CD4-positive, alpha-beta T cell treated with Interleukin-2 at 100 ng/mL for 4 hours (primary cell): ENCODE results near the gene NXPE3.

Experiments used
- DNase-seq: peaks from one replicate; pipeline ENCODE4 v3.0.0-alpha.2; 2020; ENCODE audit warnings: low spot score

NXPE3 gene

GRCh38 chr3:101828691-101829436, 49.9 kb downstream of the NXPE3 start:
- peak; percentile 54 for DNase-seq

GRCh38 chr3:101829437-101829830, 50.4 kb downstream of the NXPE3 start:
- DNase-seq, result no peak

GRCh38 chr3:101829874-101830273, 50.9 kb downstream of the NXPE3 start:
- DNase-seq, result no peak

- DNase-seq, result peak; percentile 26
These were observed 54.5 kb downstream of the NXPE3 start for GRCh38 chr3:101833446-101833974.

- DNase-seq, result no peak
These were observed 56.7 kb downstream of the NXPE3 start for GRCh38 chr3:101835676-101836075.

GRCh38 chr3:101836160-101836559, 57.1 kb downstream of the NXPE3 start:
- DNase-seq, result no peak

- no peak for DNase-seq
These were observed 57.9 kb downstream of the NXPE3 start for GRCh38 chr3:101836652-101837598.

GRCh38 chr3:101838691-101839090, 59.7 kb downstream of the NXPE3 start:
- DNase-seq, result no peak

- DNase-seq, result no peak
These were observed 61.1 kb downstream of the NXPE3 start for GRCh38 chr3:101840066-101840465.

- DNase-seq, result no peak
These were observed 63.4 kb downstream of the NXPE3 start for GRCh38 chr3:101842245-101842934.

GRCh38 chr3:101842935-101843330, 63.9 kb downstream of the NXPE3 start:
- no peak for DNase-seq

GRCh38 chr3:101845425-101845824, 66.4 kb downstream of the NXPE3 start:
- no peak for DNase-seq

GRCh38 chr3:101846709-101847108, 67.7 kb downstream of the NXPE3 start:
- no peak for DNase-seq

GRCh38 chr3:101847328-101847727, 68.3 kb downstream of the NXPE3 start:
- DNase-seq, result no peak

GRCh38 chr3:101848326-101848725, 69.3 kb downstream of the NXPE3 start:
- no peak for DNase-seq

- DNase-seq, result peak; percentile 92
These were observed 70.0 kb downstream of the NXPE3 start, which contains the start of gene NFKBIZ for GRCh38 chr3:101848754-101849713. Gene NFKBIZ (plus strand): TSS chr3:101849514. CDS start chr3:101849629, 115 bp downstream.

GRCh38 chr3:101849714-101850245, 70.8 kb downstream of the NXPE3 start:
- DNase-seq, result peak; percentile 55

GRCh38 chr3:101850246-101851051, 71.4 kb downstream of the NXPE3 start:
- peak; percentile 68 for DNase-seq

- peak; percentile 63 for DNase-seq
These were observed 72.2 kb downstream of the NXPE3 start for GRCh38 chr3:101851072-101851770.
